T-helper 1 cell treated with Interleukin-12 subunit alpha and Interleukin-12 subunit beta and Interleukin-4 antibody, amounts not matched to agents 30 ng/mL and 1 ng/mL, for 36 hours (primary cell): ENCODE data around the gene PTPRA. TPM values are rescaled to one million over a fixed set of nuclear protein-coding genes. Genes with fewer than 3 reads are reported as not detected.
"Not testable (repeated sequence)": the region's sequence is repeated elsewhere in the genome, so short reads cannot be mapped to it uniquely, and the experiment has no call there.

Experiments used
- intact Hi-C: fragments of 100-400 bp; cut with micrococcal nuclease; formaldehyde crosslinking; loops from one replicate; pipeline ENCODE4 v1.15.1; 2024
- total RNA-seq: library from RNA; stranded (reverse); gene quantifications from 2 replicates; pipeline ENCODE4 v1.2.3, GENCODE V29; 2022

Gene PTPRA
- total RNA-seq, 1 donor from 2014 or later: 67.0 TPM

DNA sequence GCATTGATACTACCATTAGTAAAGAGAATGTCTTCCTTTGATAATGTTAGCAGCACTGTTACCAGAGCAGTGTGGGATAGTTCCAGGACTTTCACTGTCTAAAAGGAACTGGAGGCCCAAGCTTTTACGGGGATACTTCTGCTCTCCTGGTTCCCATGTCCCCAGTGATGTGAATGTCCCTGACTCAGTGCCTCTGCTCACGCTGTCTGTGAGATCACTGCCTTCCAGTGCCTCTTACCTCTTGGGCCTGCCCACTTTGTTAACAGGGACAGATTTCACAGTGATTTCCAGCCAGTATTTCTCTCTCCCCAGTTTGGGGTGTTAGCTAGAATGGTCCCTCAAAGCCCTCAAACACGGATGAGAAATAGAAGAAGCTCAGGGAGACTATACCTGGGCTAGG is 14.4 kb downstream of the PTPRA start:
- intact Hi-C loops: no loop called here

DNA sequence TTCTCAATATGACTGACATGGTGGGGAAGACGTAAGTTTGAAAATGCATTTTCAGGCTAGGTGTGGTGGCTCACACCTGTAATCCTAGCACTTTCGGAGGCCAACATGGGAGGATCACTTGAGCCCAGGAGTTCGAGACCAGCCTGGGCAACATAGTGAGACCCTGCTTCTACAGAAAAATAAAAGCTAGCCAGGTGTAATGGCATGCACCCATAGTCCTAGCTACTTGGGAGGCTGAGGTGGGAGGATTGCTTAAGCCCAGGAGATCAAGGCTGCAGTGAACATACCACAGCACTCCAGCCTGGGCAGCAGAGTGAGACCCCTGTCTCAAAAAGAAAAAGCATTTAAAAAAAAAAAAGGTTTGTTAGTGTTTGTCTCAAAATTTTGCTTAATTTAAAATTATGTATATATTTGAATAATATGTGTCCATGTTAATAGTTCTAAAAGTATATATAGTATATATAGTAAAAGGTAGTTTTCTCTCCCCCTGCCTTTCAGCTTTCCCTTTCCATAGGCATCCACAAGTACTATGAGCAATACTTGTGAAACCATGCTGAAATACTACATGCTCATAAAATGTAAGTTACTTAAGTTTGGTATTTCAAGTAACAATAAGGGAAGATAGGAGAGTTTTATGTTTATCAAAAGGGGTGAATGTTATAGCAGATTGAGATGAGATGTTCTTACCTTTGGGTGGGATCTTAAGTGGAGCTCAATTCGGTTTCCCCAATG is 15.1 kb downstream of the PTPRA start:
- intact Hi-C loops: no loop called here

DNA sequence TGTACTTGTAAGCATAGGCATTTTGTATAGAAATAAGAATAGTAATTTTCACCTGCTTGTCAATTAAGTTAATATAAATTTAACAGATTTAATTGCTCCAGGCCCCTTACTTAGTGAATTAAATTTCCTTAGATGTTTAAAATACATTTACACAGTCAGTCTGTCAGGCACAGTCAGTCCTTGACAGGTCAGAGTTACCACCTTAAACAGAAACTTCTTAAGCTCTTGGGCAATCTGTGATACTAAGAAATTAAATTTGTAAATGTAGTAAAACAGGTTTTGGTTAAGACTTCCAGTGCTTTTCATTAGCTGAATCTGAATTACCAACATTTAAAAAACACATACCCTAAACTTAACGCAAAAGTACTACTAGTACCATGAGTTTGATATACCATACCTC is 15.9 kb downstream of the PTPRA start:
- intact Hi-C loops: no loop called here

DNA sequence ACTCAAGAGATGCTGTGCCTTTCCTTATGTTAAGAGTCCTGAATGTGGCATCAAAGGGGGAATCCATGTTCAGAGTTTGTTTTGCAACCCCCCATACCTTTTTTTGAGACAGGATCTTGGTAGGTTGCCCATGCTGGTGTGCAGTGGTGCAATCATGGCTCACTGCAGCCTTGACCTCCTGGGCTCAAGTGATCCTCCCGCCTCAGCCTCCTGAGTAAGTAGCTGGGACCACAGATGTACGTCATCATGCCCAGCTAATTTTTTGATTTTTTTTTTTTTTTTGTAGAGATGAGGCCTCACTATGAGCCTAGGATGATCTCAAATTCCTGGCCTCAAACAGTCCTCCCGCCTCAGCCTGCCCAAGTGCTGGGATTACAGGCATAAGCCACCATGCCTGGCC is 16.5 kb downstream of the PTPRA start:
- intact Hi-C loops: no loop called here

DNA sequence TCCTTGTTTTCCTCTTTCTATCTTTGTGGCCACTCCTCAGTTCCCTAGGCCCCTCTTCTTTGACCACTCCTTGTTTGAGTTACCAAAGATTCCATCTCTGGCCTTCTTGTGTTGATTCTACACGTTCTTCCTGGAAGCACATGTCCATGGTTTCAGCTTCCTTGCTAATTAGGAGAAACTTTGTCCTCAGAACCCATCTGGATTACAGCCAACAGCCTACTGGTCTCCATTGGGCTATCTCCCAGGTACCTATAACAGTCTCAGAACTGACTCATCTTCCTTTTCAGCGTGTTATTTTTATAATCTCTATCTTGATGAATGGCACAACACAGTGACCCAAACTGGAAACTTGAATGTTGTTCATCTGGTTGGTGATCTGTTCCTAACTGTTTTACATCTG is 17.5 kb downstream of the PTPRA start:
- intact Hi-C loops: no loop called here

DNA sequence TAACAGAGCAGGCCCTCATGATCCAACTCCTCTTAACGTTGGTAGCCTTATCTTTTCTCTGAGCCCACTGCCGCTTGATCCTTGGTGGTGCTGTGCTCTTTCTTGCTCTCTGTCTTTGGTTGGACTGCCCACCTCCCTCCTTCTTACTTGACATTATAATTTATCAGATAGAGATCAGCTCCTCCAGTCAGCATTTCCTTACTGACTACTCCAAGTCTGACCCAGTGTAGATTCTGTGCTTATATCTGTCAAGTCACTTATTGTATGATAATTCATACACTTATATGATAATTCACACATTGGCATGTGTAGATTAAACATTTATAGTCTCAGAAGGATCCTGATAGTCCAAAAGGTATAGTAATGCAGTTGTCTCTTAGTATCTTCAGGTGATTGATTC is 18.1 kb downstream of the PTPRA start:
- intact Hi-C loops: no loop called here

DNA sequence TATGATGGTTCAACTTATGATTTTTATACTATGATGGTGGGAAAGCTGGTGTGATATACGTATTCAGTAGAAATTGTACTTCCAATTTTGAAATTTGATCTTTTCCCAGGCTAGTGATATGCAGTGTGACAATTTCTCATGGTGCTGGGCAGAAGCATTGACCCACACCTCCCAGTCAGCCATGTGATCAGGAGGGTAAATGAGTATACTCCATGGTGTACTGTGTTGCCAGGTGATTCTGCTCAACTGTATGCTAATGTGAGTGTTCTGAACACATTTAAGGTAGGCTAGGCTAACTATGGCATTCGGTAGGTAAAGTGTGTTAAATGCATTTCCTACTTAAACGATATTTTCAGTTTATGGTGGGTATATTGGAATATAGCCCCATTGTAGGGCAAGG is 19.1 kb downstream of the PTPRA start:
- intact Hi-C loops: no loop called here

DNA sequence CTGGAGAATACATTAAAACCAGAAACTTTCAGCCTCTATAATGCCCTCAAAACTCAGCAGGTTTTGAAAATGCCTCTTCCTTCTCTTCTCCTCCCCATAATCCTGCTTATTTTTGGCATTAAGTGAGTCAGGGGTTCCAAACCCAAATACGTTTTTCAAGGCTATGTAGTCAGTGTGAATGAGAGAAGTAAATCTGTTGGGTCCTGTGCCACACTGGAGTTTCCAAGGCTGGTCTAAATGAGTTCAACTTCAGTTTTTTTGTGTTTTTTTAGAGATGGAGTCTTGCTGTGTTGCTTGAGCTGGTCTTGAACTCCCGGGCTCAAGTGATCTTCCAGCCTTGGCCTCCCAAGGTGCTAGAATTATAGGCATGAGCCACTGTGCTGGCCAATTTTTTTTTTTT is 20.9 kb downstream of the PTPRA start:
- intact Hi-C loops: no loop called here

DNA sequence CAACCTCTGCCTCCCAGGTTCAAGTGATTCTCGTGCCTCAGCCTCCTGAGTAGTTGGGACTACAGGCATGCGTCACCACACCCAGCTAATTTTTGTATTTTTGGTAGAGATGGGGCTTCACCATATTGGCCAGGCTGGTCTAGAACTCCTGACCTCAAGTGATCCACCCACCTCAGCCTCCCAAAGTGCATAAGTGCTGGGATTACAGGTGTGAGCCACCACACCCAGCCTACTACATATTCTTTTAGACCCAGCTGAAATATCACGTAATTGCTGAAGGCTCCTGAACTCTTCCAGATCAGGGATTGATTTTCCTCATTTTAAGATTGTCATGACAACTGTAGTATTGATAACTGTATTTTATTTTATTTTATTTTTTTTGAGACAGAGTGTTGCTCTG is 21.9 kb downstream of the PTPRA start:
- intact Hi-C loops: not testable (repeated sequence)

DNA sequence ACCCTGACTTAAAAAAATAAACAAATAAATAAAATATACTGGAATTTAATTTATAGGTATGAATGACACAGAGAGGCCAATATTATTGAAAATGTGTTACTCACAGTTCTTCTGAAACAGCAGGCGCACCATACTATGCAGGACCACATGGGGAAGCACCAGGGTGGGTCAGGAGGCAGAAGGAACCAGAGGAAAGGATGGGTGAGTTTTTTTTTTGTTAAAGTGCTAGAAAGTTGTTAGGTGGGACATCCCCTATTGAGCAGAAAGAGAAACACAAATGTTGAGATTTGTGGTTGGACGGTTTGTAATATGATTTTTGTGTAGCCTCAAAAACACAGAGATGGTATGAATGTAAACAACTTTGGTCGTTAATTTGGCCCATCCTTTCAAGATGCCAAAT is 26.0 kb downstream of the PTPRA start:
- intact Hi-C loops: no loop called here

DNA sequence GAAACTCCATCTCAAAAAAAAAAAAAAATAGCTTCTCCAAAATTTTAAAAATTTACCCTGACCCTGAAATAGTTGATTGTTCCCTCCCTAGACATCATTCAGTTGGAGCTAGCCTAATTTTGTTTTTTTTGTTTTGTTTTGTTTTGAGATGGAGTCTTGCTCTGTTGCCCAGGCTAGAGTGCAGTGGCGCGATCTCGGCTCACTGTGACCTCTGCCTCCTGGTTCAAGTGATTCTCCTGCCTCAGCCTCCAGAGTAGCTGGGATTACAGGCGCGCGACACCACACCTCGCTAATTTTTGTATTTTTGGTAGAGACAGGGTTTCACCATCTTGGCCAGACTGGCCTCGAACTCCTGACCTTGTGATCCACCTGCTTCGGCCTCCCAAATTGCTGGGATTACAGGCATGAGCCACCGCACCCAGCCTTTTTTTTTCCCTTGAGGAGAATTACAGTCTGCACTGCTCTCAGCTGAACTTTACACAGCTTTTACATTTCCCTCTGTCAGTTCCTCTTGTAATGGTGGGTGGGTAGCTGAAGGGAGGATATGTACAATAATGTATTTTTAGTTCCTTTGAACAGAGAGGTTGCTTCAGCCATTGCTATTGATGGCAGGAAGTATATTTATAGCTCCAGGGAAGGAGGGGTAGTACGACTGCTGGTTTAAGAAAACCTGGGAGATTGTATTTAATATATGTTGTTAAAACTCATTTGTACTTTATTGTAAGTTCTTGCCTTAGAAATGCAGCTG is 27.7 kb downstream of the PTPRA start:
- intact Hi-C loops: no loop called here

DNA sequence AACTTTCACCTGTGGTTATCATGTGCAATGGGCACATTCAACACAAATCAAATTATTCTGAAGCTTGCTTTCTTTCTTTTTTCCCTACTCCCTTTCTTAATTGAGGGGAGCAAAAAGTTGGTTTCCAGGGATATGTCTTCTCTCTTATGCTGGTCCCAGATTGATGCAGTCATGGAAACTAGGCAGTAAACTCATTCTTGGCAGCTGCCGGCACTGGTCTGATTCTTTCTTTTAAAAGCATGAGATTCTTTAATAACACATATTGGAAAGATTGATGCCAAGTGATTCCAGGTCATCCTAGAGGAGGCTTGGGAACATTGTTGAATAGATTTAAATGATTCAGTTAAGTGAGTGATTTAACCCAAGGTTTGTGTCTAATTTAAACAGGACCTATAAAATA is 29.0 kb downstream of the PTPRA start:
- intact Hi-C loops: no loop called here

DNA sequence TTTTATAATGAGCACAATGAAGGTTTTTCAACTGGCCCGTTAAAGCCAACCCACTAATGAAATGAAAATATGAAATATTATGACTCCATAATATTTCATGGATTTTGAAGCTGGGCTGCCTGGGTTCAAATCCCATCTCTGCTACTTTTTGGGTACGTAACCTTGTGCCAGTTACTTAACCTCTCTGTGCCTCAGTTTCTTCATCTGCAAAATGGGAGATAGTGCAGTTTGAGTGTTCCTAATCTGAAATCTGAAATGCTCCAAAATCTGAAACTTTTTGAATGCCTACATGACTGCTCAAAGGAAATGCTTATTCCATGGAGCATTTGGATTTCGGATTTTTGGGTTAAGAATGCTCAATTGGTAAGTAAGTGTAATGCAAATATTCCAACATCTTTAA is 29.5 kb downstream of the PTPRA start:
- intact Hi-C loops: no loop called here

DNA sequence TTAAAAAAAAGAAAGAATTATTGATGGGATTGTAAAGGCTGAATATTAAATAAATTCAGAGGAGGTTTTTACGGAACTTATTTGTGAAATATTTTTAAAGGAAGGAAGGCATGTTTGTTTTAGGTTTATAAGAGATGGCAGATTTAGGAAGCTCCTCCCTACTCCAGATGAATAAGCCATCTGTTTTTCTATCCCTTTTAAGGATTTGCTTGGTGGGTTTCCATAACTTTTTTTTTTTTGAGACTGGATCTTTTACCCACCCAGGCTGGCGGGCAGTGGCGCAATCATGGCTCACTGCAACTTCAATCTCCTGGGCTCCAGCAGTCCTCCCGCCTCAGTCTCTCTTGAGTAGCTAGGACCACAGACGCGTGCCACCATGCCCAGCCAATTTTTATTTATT is 30.4 kb downstream of the PTPRA start:
- intact Hi-C loops: no loop called here

DNA sequence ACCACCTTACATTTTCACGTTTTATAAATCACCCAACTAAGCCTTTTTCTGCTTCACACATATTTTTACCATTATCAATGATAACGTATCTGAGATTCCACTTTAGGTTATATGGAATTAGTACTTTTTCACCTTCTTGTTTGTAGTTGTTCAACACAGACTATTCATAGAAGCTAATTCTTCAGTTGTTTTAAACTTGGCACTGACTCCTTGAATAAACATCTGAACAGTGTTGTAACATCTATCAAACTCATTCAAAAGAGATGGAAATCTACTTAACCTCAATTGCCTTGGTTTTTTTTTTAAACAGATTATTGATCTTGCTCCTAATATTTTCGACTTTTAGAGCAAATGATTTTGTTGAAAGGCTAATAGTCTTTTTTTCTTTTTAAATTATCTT is 34.2 kb downstream of the PTPRA start:
- intact Hi-C loops: no loop called here

DNA sequence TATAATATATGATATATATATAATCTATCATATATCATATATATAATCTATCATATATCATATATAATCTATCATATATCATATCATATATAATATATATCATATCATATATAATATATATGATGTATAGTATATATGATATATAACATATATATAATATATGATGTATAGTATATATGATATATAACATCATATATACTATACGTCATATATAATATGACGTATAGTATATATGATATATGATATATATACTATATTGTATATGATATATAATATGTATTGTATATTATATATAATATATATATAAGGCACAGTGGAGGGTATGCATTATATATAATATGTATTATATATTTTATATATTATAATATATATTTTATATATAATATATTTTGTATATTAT is 36.7 kb downstream of the PTPRA start:
- intact Hi-C loops: no loop called here

DNA sequence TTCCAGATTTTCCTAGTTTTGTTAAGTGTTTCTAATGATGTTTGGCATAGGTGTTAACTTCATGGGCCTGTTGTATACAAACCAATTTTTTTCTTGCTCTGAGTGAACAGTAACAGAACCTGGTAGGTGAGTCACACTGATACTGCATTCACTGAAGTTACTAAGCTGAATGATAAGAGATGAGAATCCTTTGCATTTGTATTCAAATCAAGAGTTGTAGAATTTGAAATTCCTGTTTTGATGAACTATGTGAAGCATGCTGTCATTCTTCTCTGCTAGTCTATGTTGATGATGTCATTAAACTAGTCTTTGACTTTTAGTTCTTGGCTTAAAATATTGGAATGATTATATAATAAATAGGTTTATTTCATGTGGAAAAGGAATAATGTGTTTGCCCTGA is 37.9 kb downstream of the PTPRA start:
- intact Hi-C loops: no loop called here

DNA sequence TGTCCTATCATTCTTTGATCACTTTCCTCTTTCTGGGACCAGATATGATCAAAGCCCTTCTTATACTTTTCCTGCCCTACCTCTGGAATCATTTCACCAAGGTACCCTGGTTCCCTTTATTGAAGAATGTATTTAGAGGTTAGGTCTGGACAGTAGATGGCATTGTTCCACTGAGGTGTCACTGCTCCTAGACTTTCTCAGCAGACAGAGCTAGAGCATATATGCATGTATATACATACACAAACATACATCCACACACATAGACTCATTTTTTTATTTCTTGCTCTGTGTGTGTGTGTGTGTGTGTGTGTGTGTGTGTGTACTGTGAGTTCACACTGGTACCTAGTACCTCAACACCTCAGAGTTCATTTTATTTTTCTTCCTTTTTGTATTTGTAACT is 40.9 kb downstream of the PTPRA start:
- intact Hi-C loops: loop anchor here (1.0 kb wide), 1 partner anchor 87 kb away; no protein-coding TSS in a partner anchor

DNA sequence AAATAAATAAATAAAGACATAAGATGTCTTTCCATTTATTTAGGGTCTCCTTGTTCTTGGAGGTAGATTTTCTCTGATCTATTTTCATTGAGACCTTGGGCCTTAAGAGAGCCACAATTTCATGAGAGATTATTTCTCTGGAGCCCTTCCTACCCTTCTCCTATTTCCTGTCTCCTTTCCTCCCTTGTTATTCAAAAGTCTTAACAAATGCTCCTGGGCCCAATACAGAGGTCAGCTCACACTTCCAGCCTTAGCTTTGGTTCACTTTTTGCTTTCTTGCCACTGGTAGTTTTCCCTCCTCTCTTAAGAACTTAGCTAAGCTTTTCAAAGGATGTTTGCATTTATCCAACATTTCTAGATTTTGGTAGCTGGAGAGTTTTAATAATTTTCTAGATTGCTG is 44.0 kb downstream of the PTPRA start:
- intact Hi-C loops: loop anchor here (5.0 kb wide), 1 partner anchor 35 kb away; no protein-coding TSS in a partner anchor

DNA sequence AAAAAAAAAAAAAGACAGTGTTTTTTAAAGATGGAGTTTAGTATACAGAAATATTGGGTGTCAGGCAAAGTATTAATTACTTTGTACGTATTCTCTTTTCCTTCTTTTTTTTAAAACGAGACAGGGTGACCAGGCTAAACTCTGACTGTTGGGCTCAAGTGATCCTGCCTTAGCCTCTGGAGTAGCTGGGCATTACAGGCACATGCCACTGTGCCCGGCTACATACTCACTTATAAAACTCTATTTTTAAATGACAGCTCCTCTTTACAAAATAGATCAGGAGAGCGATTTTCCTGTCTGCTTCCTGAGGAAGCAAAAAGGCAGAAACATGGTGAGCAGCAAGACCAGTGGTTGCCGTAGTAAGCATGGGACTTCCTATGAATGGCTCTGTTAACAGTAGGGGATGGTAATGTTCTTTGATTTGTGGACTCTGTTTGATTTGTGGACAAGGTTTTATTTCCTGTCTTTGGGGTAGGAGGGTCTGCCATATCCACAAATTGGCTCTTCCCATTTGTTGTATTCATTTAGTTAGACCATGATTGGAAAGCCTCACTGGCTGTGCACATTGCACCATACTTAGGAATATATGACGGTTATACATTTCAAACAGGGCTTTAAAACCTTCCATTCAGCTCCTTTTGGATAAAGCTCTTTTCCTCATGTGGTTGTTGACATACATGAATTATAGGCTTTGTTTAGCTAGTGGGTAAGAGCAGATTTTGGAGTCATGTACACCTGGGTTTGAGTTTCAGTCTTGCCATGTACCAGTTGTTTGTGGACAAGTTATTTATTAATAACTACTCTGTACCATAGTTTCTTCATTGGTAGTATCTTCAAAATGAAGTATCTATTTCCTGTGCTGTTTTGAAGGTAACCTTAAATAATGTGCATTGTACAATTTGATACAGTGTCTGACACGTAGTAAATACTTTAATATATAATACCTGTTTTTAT is 45.1 kb downstream of the PTPRA start:
- intact Hi-C loops: loop anchor here (5.0 kb wide), 1 partner anchor 36 kb away; no protein-coding TSS in a partner anchor

DNA sequence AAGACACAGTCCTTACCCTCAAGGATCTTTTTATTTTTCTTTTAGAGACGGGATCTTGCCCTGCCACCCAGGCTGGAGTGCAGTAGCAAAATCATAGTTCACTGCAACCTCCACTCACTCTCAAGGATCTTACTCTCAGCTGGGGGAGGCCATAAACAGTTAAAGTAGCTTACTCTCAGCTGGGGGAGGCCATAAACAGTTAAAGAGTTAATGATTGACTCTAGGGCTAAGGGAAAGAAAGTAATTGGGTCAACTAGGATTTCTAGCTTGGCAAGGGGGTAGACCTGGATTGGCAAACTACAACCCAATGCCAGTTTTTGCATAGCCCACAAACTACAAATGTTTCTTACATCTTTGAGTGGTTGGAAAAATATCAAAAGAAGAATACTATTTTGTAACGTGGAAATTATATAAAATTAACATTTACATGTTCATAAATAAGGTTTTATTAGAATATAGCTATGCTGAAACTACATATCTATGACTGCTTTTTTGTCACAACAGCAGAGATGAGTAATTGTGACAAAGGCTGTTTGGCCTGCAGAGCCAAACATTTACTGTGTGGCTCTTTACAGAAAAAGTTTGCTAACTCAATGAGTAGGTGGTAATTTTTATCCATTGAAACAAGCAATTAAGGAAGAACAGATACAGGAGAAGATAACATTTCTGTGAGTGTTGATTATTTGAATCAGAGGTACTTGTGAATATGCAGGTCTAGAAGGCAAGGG is 46.4 kb downstream of the PTPRA start:
- intact Hi-C loops: loop anchor here (5.0 kb wide), 1 partner anchor 37 kb away; no protein-coding TSS in a partner anchor
